NCI-H226 (cell line): ENCODE data around the gene RASD1.
"Not testable (repeated sequence)": the region's sequence is repeated elsewhere in the genome, so short reads cannot be mapped to it uniquely, and the experiment has no call there.

ENCODE experiments used
- DNase-seq: peaks from one replicate; pipeline ENCODE4 v3.0.0-alpha.2; 2015

RASD1 gene

GRCh38 chr17:17495536-17496188 is 533 bp downstream of the RASD1 start:
- DNase-seq, result no peak

GRCh38 chr17:17494870-17495535 is 1.2 kb downstream of the RASD1 start:
- no peak for DNase-seq

DNA sequence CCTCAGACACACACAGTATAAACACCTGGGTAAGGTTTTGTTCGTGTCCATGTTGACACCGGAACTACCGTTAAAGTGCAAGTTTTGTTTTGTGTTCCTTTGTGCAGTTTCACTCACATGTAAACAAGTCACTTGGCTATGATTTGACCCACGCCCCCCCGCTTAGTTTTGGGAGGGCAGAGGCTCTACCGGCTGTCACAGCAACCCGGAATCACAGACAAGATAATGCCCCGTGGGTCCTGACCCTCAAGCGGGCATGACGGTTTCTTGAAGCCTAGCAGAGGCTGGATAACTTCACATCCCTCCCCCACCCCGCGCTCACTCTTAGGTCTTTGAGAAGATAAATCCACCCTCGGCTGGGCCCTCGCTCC is 1.7 kb downstream of the RASD1 start:
- no peak for DNase-seq

DNA sequence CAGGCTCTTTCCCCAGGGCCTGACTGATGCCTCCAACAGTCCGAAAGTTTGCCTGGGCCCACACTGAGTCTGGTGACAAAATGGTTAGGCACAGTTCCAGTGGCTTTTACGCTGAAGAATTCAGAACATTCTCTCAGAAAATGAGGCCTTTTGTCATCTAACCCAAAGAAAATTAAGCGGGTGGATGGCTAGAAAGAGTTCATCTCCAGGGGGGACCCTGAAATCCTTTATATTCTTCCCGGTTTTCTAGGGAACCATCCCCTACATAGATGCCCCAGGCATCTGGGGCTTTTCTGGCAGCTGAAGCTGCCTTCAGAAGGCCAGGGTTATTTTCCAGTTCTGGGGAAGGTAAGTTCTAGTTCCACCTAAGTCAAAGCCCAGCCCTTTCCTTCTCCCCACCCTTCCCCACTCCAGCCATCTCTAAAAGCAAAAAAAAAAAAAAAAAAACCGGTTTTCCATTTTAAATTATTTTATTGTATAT is 2.2 kb downstream of the RASD1 start:
- DNase-seq, result no peak

GRCh38 chr17:17493249-17493985 is 2.8 kb downstream of the RASD1 start:
- DNase-seq, result no peak

DNA sequence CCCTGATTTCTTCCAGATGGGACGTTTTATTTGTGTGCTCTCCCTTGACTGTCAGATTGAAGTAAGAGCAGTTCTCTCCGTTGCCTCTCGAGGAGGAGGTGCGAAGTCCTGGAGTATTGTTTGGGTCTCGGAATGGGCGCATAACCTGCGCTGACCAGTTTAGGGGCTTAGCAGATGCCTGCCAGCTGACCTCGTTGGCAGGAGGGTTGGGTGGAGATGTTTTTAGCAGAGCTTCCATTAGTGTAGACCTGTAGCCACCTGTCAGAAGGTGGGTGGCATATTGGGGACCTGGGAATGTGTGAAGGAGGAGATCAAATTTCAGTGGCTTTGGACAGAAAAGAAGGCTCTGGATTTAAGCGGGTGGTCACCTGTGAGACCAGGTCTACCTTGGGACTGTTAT is 3.6 kb downstream of the RASD1 start:
- no peak for DNase-seq

DNA sequence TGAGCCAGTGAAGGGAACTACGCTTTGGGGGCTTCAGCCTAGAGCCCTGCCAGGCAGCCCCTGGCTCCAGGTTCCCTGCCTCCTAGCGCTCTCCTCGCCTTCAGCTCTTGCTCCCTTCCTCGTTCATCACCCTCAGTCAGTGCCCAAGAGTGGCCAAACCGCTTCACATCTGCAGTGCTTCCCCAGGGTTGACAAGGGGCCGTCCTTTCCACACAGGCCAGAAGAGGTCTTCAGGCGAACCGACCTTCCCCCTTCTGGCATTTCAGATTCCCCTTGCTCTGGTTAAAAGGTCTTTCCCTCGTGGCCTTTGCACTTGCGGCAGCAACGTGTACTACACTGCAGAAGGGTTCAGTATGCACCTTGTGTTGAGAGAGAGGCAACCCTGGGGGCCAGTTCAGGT is 4.1 kb downstream of the RASD1 start:
- no peak for DNase-seq

- DNase-seq, result no peak
These were observed 4.6 kb downstream of the RASD1 start for GRCh38 chr17:17491546-17491988.

DNA sequence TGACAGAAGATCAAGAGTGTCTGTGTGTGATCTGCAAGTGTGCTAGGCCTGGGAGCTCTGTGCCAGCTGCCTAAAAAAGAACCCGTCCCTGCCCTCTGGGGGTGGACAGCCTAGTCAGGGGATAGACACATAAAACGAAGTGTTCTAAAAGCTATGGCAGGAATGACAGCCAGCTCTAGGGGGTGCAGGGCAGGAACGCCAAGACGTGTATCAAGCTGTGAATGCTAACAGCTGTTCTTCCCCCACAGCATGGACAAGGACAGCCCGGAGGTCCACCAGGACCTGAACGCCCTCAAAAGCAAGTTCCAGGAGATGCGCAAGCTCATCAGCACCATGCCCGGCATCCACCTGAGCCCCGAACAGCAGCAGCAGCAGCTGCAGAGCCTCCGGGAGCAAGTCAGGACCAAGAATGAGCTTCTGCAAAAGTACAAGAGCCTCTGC is 5.1 kb downstream of the RASD1 start:
- no peak for DNase-seq

GRCh38 chr17:17487998-17488397 is 8.2 kb downstream of the RASD1 start:
- no peak for DNase-seq

GRCh38 chr17:17486416-17486815 is 9.8 kb downstream of the RASD1 start:
- DNase-seq, result not testable (repeated sequence)

GRCh38 chr17:17485420-17485819 is 10.8 kb downstream of the RASD1 start:
- DNase-seq, result no peak

- peak; percentile 13 for DNase-seq
These were observed 11.7 kb downstream of the RASD1 start for GRCh38 chr17:17484451-17484899.

GRCh38 chr17:17481860-17482259 is 14.3 kb downstream of the RASD1 start:
- no peak for DNase-seq

GRCh38 chr17:17480593-17481148 is 15.5 kb downstream of the RASD1 start:
- DNase-seq, result no peak

- no peak for DNase-seq
These were observed 17.0 kb downstream of the RASD1 start for GRCh38 chr17:17479209-17479608.

DNA sequence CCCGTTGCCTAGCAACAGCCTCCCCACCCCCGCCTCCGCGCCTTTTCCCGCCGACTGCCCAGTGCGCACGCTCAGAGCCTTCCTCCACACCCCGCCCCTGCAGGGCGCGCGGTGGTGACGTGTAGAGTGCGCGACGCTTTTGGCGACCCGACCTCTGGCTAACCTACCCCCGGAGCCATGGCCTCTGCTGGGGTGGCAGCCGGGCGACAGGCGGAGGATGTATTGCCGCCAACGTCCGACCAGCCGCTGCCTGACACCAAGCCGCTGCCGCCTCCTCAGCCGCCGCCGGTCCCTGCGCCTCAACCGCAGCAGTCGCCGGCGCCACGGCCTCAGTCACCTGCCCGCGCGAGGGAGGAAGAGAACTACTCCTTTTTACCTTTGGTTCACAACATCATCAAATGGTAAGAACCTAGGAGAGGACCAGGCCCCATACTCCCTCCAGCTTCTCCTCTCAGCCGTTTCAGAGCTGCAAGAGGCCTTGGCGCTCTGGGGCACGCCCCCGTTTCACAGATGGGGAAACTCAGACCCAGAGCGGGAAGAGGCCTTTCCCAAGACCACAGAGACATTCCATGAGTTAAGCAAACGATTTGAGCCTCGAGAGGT is 19.2 kb downstream of the RASD1 start, which contains the start of gene MED9:
TSS of gene MED9 (plus strand) at position 136 of the 603 bp plus-strand sequence. CDS start at position 178, 42 bp downstream.
- peak; percentile 84 for DNase-seq

GRCh38 chr17:17474341-17474740 is 21.9 kb downstream of the RASD1 start:
- DNase-seq, result no peak

DNA sequence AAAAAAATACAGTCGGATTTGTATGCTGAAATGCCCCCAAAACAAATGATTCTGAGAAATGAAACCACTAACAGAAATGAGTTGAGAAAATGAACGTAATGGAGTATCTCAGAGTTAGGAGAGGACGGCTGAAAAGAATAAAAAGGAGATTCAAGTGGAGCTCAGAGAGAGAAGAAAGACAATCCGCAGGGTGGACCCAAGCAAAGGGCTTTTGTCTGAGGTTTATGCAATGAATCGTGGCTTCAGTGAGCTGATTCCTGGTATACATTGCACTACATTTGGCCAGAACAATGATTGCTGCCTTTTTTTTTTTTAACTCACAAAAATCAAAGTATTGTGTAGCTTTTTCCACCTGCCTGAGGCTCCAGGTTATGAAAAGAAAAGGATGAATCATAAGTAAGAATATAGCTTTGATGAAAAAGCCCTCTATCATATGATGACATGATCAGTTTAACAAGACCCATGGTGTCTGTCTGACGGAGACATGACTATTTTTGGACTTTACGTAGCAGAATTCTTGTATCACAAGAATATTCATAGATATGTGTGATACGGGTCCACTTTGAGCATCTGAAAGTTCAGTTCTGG is 23.8 kb downstream of the RASD1 start:
- no peak for DNase-seq

DNA sequence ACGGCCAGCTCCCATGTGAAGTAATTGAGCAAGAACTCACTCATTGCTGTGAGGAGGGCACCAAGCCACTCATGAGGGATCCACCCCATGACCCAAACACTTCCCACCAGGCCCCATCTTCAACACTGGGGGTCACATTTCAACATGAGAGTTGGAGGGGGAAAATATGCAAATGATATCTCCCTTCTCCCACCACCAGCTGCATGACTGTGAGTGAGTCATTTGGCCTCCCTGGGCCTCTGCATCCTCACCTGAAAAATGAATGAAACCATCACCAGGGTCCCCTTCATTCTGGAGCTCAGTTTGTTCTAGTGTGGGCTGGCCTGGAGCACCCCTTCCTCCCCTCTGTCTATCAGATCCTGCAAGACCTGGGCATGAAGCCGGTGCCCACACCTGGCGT is 26.2 kb downstream of the RASD1 start:
- no peak for DNase-seq

- DNase-seq, result no peak
These were observed 26.8 kb downstream of the RASD1 start for GRCh38 chr17:17469358-17469757.

DNA sequence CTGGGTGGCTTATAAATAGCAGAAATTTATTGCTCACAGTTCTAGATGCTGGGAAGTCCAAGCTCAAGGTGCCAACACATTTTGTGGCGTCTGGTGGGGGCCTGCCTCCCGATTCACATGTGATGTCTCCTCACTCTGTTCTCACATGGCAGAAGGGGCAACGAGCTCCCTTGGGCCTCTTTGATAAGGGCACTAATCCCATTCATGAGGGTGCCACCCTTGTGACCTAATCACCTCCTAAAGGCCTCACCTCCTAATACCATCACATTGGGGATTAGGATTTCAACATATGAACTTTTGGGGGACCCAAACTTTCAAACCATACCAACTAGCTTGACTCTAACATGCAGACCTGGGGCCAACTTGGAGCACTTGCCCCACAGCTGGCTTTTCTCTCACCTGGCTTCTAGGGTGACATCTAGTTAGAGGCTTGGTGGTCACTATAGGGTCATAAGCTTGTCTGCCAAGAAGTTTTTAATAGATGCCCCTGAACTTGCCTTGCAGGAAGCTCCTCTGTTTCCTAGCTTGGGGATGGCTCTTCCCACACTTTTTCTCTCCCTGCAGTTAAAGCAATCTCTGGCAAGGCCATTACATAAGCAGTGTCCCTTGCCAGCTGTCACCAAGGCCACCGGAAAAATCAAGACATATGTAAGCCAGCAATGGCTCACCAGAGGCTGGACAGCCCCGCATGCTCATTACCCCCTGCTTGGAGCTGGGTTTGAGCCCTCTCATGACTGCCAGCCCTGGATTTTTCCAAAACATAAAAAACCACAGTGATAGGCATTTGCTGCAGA is 27.8 kb downstream of the RASD1 start:
- DNase-seq, result no peak
